NCI-H69 (cell line): Measurements from ENCODE around the gene CHD5.
A peak's percentile ranks its signal among the peaks of the same experiment; 100 is the strongest.

Experiments used
- DNase-seq: peaks from one replicate; lab custom pipeline; 2025; lab: John Stamatoyannopoulos, UW

Gene CHD5

DNA sequence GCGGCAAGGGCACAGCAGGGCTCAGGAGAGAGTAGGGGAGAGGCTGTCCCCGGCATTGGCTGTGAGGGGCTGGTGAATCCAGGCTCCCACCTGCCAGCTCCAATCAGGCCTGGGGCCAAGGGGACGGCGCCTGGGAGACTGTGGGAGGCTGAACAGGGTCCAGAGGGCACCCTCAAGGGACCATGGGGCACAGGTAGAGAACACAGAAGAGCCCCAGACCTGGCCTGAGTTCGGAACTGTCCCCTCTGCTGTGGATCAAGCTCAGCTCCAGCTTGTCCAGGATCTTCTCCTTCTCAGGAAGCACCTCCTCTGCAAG lies 67.5 kb downstream of the CHD5 start:
- DNase-seq = no peak

DNA sequence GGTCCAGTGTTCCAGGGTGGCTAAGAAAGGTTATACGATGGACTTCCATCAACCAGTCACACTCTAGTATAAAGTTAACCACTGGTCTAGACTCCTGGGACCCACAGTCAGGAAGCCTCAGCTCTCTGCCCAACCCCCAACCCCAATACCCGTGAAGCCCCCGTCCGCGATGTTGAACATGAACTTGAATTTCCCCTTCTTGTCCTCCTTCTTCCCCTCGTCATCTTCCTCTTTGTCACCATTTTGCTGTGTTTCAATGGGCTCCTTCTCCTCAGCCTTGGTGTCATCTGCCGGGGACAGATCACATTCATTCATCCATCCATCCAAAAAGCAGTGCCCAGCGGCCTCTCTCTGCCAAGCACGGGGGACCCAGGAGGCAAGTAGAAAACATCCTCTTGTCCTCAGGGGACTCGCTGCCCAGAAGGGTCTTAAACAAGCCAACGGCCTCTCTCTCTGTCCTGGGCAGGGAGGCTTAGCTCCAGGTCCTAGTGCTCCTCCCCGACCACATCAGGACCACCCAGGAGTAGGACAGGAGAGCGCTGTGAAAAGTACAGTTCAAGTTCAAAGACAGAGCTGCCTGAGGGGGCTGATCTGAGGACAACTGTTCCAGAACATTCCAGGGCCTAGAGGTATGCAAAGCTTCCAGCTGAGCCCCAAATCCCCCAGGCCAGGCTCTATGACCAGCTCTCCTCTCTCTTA lies 68.0 kb downstream of the CHD5 start:
- no peak for DNase-seq

DNA sequence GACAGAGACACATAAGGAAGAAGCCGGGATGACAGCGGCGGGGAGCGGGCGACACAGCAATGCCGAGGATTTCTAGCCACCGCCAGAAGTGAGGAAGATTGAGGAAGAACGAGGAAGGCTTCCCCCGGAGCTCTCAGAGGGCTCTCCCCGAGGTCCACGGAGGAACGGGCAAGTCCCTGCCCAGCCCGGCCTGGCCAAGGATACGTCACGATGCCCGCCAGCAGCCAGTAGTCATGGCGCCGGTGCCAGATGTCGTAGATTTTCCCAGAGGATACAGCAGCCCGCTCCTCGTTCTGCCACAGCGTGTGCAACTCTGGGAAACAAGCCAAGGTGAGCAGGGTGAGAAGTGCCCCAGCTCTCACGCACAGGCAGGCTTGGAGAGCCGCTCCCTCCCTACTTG lies 68.5 kb downstream of the CHD5 start:
- peak; percentile 80 for DNase-seq

DNA sequence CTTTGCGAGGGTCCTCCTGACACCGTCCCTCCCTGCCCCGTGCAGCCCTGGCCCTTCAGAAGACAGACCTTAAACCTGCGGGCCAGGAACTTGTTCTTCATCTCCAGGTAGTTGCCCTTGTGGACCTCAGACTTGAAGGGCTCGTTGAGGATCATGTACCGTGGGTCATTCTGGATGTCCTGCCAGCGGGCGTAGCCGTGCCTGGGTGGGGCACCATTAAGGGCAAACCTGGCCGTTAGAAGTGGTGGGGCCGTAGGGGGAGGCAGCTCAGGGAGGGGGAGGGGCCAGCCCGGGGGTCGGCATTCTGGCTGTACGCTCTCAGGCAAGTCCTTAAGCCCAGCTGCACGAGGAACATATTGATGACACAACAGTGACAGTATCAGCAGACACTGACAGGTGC lies 69.8 kb downstream of the CHD5 start:
- no peak for DNase-seq

DNA sequence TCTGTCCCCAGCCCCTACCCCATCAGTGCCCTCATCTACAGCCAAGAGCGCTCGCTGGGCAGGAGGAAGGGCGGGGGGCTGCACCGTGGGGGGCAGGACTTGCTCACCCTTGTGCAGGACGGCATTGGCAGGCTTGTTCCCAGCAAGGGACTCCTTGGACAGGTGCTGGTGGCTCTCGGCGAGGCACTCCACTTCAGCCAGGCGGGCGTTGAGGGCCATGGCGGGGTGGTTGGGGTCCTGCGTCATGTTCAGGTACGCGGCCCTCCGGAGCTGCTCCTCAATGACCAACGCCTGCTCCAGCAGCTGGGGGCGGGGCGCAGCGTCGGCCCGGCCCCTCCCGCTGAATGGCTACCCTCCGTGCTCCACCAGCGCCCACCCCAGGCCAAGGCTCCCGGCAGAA lies 70.4 kb downstream of the CHD5 start:
- DNase-seq = no peak

DNA sequence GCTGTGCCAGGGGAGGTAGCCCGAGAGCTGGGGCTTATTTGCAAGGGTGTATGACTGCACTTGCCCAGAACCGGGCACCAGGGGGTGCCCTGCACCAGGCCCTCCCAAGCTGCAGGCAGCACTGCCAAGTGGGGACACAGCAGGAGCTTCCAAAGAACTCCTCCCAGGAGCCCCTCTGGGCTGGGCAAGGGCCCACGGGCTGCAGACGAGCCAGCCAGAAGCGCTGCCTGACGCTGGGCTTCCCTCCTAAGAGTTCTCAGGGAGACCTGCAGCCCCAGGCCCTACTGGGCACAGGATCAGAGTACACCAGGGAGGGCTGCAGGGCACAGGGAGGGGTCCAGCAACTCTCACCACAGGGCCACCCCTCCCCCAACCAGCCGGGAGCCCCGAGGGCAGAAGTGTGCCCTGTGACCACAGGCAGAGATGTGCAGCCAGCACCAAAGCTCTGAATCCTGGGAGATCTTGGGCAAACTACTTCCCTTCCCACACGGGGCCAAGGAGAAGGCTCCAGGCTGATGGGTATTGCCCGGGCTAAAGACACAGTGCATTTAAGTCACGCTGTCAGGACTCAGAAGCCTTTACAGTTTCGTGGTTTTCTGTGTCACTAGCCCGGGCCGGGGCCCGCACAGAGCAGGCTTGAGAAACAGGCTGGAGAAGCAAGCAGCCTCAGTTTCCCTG lies 71.0 kb downstream of the CHD5 start:
- DNase-seq = peak; percentile 70

DNA sequence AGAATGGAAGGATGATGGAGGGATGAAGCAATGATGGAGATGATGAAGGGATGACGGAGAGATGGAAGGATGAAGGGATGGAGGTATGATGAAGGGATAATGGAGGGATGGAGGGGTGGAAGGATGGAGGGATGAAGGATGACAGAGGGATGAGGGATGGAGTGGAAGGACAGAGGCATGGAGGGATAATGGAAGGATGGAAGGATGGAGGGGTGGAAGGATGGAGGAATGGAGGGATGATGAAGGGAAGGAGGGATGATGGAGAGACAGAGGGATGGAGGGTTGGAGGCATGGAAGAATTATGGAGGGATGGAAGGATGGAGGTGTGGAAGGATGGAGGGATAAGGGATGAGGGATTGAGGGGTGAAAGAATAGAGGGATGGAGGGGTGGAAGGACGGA lies 71.6 kb downstream of the CHD5 start:
- DNase-seq = no peak

DNA sequence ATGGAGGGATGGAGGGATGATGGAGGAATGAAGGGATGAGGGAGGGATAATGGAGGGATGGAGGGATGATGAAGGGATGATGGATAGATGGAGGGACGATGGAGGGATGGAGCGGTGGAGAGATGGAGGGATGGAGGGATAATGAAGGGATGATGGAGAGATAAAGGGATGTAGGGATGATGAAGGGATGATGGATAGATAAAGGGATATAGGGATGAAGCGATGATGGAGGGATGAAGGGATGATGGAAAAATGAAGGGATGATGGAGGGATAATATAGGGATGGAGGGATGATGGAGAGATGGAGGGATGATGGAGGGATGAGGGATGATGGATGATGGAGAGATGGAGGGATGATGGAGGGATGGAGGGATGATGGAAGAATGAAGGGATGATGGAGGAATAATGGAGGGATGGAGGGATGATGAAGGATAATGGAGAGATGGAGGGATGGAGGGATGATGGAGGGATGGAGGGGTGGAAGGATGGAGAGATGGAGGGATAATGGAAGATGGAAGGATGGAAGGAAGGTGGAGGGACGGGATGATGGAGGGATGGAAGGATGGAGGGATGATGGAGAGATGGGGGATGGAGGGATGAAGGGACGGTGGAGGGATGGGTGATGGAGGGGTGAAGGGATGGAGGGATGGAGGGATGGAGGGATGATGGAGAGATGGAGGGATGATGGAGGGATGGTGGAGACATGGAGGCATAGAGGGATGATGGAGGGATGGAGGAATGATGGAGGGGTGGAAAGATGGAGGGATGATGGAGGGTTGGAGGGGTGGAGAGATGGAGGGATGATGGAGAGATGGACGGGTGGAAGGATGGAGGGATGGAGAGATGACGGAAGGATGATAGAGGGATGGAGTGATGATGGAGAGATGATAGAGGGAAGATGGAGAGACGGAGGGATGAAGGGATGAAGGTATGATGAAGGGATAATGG lies 72.4 kb downstream of the CHD5 start:
- no peak for DNase-seq

DNA sequence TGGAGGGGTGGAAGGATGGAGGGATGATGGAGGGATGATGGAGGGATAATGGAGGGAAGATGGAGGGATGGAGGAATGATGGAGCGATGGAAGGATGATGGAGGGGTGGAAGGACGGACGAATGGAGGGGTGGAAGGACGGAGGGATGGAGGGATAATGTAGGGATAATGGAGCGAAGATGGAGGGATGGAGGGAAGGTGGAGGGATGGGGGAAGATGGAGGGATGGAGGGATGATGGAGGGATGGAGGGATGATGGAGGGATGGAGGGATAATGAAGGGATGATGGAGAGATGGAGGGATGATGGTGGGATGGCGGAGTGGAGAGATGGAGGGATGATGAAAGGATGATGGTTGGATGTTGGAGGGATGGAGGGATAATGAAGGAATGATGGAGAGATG lies 73.1 kb downstream of the CHD5 start:
- DNase-seq = no peak

DNA sequence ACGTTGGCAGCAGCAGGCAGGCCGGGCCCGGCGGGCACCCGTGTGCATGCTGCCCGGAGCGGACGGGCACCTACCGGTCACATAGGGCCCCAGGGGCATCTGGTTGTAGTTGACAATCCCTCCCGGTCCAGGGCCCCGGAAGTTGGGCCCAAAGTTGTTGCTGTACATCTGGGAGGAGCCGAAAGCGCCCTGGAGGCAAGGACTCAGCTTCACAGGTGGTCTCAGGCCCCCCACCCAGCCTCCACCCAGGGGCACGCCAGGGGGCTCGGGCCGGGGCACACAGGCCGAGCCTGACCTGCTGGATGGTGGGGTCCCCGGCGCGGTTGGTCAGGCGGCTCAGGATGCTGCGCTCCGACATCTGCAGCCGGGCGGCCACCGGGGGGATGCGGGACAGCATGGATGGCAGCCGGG lies 73.8 kb downstream of the CHD5 start:
- DNase-seq = no peak

DNA sequence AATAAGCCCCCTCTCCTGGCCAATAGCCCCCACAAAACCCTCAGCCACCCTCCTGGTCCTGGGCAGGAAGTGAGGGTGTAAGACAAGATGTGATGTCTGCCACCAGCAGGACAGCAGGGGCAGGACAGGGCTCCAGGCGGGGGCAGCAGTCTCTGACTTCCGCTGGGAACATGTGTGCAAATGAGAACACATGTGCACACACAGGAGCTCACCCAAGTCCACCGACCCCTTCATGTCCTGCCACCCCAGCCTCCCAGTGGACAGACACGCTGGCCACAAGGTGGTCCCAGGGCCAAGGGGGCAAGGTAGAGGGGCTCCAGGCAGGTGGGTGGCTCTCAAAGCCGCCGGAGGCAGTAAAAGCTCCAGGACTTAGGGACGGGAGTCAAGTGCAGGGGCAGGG lies 74.4 kb downstream of the CHD5 start:
- DNase-seq = no peak

DNA sequence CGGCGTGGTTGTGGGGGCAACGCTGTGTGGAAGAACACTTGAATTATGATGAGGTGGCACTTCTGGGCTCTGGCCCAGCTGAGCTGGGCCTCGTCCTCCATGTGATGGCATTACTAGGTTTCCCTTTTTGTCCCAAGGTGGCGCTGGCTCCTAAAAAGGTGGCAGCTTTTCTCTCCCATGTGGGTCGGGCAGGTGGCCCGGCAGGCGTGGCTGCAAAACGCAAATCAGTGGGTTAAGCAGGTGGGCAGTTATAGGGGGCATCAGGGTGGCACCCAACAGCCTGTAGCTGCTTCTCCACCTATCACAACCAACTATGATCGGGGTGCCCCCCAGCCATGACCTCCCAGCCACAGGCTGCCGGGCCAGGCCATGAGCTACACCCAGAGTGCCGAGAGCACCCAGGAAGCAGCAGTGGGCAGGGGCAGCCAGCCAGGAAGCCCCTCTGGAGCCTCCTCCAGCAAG lies 74.9 kb downstream of the CHD5 start:
- DNase-seq = no peak

DNA sequence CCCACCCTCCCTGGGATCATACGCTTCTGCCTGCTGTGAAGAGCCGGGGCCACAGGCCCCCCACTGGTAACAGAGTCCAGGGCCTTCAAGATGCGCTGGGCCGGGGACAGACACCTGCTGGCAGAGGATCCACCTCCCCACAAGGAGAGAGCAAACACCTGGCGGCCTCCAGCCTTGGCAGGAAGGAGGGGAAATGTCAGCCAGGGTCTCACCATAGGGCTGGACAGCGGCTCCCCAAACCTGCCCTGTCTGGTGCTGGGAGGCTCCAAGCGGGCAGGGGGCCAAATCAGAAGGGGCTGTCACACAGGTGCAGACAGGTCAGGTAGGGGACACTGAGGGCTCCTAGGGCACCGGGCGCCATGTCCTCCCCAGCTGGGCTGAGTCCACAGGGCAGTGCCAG lies 75.5 kb downstream of the CHD5 start:
- no peak for DNase-seq

DNA sequence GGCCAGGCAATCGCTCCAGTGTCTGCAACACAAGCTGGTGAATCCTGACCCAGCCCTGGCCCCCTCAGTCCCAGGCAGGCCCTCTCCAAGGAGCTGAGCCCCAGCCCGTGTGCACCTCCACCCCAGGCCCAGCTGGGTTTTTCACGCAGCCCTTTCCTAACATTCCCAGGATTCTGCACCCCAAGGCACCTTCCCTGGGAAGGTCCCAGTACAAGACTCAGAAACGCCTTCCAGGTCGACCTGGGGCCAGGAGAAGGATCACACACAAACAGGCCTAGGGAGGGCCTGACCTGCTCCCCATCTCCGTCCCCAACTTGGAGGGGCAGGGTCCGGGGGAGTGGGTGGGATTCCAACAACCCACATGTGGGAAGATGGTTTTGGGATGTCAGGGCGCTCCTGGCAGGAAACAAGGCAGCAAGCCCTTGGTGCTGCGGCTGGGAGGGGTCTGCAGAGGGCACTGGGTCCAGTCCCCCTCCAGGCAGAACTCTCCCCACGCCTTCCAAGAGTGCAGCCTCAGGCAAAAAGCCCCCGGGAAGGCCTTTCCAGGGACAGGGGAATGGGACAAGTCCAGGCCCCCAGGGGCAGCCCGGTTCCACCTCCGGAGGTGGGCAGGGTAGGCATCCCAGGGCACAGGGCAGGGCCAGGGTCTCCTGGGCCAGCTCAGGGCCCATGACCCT lies 76.1 kb downstream of the CHD5 start:
- no peak for DNase-seq

DNA sequence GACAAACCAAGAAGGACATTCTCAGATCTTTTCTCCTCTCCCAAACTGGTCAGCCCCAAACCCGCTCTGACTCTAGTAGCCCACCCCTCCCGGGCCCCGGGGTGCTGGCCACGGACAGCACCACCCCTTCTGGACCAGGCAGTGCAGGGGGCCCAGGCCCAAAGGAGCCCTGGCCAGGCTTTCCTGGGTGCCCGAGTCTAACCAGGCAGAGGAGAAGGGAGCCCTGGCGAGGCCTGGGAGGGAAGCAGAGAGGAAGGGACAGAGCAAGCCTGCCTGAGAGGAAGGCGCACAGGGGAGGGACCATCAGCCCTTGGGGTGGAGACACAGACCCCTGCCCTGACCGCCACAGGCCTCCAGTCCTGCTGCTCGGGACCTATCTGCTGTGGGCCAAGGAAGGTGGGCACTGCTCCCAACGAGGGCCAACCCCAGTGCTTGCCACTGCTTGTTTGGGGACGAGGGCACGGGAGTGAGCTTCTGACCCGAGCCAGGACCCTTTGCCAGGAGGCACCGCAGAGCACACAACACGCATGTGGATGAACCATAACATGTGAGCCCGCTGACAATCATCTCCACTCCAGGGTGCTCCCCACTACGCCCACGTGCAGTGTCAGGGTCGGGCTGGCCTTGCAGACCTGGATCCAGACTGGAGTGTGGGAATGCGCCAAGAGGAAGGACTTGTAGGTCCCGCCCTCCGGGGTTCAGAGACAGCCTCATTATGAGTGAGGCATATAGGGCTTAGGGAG lies 76.8 kb downstream of the CHD5 start:
- no peak for DNase-seq

DNA sequence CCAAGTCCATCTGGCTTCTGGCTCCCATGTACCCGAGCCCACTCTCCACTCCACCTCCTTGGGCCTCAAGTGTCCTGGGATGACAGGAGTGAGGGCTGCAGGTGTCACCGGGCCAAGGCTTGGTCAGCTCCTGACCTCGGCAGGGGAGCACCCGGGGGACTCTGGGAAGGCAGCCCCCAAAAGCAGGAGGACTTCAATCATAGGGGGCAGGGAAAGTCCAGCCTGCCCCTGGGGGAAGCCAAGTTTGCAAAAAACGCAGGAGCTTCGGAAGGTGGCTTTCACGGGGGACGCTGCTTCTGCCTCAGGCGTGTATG lies 77.6 kb downstream of the CHD5 start:
- DNase-seq = no peak

DNA sequence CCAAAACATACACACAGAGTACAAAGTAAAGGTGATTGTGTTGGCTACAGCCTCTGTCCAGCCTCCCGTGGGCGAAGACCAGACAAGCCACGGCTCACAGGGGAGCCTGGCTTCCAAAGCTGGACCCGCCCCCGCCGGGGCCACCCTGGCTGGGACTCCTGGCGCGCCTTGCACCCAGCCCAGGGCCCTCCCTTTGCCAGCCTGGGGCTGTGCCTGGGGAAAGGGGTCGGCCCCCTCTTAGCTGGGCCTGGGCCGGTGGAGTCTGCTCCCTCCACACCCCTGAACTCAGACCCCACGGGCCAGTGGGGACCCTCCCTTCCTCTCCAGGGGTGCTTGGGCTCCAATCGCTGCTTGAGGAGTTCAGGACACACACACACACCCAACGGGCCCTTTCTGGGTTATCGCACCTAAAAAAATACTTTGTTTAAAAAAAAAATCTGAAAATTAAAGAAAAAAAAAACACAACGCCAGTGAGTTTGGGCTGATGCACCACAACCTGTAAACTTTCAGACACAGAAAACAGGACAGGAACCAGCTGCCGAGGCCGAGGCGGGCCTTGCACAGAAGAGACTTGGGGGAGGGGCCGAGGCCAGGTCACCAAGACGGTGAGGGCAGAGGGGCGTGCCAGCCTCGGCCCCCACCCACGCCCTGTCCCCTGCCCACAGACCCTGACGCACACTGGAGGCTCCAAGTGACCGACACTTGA lies 78.1 kb downstream of the CHD5 start:
- DNase-seq = no peak

DNA sequence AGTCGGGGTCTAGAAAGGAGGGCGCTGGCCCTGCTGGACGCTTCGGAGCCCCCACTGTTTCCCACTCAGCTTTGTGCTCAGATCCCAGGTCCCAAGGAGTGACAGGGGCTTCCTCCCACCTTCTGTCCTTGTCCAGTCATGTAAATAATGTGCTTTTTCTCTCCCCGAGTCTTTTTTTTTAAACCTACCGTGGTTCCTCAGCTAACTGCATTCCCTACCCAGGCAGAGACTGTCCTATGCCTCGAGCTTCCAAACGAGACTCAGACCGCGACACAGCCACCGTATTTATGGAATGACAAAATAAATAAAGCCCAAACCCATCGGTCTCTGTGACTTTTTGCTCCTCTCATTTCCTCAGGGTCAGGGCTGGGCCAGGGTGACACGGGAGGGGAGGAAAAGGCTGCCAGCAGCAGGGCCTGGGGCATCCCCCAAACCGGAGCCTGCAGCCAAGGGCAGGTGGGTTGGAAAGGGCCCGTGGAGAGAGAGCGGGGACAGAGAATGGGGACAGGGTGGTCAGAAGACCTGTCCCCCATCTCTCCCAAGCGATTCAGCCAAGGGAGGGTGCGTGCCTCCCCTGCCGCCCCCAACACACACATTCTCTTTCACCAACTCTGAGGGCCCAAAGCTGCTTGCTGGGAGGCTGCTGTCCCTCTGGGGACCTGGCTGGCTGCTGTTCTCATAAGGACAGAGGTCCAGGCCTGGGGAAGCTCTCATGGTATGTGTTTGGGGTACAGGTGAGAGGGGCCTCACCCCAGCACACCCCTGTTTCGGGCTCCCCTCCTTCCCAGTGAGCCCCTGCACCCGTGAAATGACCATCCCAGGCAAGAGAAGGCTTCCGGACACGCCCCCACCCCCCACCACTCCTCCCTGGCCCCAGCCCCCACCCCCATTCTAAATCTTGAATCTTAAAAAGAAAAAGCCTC lies 79.0 kb downstream of the CHD5 start:
- DNase-seq = no peak

DNA sequence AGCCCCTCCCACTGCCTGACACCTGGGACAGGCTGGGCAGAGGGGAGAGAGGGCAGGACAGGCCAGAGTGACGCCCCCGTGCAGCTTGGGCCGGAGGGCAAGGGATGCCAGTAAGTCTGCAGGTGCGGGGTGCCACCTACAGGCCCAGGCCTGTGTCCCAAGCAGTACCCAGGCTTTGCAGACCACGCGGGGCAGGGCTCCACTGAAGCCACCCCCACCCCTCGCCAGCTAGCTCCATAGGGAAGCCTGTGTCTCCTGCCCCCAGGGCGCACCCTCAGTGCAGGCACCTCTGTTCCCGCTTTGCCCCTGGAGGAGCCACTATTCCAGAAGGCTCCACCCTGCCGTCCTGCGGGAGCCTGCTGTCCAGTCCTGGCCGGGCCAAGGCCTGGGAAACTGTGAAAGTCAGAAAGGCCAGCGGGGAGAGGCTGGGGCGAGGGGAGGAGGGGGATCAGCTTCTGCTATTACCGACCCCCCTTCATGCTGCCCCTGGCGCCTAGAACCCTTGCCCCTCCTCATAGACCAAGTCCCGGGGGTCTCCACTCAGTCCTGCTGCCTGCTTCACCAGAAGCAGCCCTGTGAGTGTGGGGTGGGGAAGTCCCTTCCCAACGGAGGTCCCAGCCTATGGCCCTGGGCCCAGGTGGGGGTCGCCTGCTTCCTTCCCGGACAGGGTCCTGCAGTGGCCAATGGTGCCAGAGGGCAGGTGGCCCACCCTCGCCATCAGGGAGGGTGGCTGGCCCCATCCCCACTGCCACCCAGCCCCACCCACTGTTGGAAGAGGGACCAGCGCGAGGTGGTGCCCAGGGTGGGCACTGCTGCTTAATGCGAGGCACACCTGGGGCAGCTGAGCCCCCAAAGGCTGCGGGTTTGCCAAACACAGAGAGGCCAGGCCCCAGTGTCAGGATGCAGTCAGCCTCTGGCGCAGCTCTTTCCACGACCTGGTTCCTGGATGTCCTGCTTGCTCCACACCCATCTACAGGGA lies 80.0 kb downstream of the CHD5 start:
- DNase-seq = no peak
